GM19468 (cell line): ENCODE data around the gene GALNT13.

ENCODE experiments used
- ATAC-seq: cut with Tn5 transposase; IDR thresholded peaks from one replicate; pipeline ENCODE4 v1.9.1; 2021; ENCODE audit warnings: mild to moderate bottlenecking, moderate library complexity, moderate number of reproducible peaks; ENCODE audit not compliant: unreplicated experiment; ENCODE audit errors: extremely low read depth

Gene GALNT13

DNA sequence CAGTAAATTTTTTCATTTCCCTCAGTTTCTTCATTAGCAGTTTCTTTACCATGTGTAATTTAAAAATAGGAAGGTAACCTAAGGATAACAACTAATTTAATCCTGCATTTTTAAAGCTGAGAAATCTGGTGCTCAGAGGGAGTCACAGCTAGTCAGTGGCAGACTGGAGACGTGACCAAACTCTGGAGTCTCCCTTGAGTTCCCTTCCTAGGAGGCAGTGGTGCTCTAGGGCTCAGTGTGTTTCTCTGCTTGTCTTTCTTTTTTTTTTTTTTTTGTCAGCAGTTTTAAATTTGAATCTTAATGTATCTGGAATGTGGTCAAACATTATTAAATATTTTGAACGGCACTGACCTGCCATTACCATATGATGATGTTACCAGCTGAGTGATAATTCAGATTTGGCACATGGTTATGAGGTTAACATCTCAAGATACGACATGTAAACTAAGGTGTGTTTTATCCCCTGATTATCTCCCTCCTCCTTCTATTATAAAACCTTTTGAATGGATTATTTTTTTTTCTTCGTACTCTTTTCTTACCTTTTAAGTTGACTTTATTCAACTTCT, 226.2 kb downstream of the GALNT13 start:
- no peak for ATAC-seq

DNA sequence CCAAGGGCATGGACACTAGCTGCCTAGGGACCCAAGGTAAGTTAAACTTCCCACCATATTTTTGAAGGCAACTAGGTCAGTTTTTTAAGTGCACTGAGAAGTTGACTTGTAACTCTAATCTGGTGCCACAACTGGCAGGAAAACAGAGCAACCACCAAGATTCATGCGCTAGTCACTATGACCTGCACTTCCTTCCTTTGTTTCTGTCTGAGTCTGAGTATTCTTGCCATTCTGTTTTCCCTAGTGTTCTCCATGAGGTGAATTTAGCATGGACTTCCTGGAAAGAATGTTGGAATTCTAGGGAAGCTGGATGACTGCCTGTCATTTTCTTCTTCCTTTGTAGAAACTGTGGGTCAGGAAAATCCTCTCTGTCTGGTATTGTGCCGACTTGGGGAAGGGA, 249.0 kb downstream of the GALNT13 start:
- no peak for ATAC-seq

DNA sequence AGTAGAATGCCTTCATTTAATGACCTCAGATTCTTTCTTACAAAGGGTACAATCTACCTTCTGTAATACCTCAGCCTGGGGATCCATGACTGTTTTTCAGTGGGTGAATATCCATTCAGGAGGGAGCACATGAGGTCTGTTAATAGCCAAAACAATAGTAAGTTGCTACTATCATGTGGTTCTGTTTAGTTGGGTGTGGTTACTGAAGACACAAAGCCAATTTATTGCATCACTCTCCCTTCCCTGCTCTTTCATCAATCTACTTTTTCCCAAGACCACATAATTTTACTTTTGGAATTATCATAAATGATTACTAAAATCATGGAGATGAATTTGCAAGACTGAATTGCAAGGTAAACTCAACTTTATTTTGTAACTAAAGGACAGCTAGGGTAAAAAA, 254.2 kb downstream of the GALNT13 start:
- no peak for ATAC-seq

DNA sequence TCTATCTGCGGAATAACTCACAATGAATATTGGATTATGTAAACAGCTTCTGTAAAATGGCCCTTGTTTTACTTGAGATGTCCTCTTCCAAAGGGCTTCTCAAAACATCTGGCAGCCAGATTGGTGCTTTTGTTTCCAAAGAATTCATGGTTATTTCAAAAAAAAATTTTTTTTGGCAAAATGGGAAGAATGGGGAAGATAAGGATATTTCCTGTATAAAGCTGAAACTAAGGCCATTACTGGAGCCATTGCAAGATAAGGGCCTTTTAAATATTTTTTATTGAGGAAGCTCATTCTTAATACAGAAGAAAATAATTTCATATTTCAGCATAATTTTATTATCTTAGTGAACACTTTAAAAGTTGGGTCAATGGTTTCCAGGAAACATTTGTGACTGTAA, 259.1 kb downstream of the GALNT13 start:
- no peak for ATAC-seq

DNA sequence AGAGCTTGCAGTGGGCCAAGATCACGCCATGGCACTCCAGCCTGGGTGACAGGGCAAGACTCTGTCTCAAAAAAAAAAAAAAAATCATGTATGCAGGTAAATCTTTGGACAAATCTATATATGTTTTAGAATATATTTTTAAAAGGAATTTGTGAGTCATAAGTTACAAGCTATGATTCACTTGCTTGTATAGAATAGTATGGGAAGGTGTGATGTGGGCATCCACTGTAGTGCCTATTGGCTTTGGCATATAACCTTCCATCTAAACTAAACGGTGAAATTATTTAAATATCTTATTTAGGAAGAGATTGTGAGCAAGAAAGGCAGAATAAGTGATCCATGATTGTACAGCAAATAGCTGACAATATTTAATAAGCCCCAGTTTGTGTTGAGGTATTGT, 261.1 kb downstream of the GALNT13 start:
- ATAC-seq: no peak

DNA sequence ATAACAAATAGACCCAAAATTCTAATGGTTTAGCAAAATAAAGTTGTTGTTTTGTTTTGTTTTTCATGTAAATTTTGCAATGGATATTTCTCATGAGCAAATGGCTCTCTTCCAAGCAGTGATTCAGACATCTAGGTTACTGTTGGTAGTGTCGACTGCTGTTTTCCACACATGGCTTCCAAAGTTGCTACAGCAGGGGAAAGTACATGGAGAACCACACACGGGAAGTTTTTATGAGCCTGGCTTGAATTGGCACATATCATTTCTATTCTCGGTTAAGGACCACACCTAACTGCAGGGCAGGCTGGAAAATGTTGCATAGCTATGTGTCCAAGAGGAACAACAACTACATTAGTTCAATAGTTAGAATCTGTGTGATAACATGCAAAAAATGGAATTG, 262.1 kb downstream of the GALNT13 start:
- ATAC-seq: no peak

DNA sequence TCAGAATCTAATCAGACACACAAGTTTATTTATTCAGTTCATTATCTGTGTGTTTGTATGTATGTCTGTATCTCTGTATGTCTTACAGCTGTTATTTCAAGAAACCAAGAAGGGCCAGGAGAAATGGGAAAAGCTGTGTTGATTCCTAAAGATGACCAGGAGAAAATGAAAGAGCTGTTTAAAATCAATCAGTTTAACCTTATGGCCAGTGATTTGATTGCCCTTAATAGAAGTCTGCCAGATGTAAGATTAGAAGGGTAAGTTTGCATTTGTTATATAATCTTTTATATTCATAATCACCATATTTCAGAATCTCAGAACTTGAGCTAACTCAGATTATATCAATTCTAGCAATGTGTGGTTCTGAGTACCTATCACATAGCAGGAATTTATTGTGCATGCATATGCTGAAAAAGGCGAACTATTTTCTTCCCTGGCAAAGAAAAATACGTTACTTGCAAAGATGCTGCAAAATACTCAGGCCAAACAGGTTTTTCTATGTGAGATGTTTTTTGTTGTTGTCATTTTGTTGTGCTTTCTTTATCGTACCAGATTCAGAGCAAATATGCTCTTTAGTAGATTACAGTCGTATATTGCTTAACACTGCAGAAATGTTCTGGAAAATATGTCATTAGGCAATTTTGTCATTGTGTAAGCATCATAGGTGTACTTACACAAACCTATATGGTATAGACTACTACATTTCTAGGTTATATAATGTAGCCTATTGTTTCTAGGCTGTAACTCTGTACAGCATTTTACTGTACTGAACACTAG, 268.7 kb downstream of the GALNT13 start:
- no peak for ATAC-seq

DNA sequence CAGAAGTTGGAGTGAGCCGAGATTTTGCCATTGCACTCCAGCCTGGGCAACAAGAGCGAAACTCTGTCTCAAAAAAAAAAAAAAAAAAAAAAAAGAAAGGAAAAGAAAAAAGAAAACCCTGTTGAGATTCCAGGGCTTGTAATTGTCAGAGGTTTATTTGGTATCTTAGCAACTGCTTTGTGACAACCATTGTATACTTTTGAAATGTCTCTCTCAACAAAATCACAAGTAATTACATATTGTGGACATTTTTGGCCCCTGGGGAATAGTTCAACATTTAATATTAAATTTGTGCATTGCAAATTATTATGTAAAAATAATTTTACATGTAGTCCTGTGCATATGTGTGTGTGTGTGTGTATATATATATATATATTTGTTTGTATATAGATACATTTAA, 270.8 kb downstream of the GALNT13 start:
- no peak for ATAC-seq

DNA sequence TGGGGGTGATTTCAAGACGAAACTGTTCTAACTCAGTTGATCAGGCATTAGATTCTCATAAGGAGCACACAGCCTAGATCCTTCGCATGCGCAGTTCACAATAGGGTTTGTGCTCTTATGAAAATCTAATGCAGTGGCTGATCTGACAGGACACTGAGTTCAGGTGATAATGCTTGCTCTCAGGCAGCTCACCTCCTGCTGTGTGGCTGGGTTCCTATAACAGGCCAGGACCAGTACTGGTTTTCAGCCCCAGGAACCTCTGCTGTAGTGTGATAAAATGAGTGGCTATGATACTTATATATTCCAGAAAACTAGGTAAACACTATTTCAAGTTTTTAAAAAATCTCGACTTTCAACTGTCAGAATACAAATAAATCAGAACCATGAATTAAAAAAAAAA, 271.4 kb downstream of the GALNT13 start:
- ATAC-seq: no peak

DNA sequence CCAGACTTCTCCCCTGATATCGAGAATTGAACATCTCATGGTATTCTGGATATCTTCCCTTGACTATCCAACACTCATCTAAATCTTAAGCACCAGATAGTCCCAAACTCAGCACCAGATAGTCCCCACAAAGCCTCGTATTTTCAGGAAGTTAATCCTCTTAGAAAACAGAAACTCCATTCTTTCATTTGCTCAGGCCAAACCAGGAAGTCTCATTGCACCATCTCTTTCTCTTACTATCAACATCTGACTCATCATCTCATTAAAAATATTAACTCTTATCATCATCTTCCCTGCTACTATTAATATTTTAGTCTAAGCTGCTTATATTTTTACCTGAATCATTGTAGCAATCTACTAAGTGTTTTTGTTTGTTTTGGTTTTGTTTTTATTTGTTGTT, 286.4 kb downstream of the GALNT13 start:
- no peak for ATAC-seq

DNA sequence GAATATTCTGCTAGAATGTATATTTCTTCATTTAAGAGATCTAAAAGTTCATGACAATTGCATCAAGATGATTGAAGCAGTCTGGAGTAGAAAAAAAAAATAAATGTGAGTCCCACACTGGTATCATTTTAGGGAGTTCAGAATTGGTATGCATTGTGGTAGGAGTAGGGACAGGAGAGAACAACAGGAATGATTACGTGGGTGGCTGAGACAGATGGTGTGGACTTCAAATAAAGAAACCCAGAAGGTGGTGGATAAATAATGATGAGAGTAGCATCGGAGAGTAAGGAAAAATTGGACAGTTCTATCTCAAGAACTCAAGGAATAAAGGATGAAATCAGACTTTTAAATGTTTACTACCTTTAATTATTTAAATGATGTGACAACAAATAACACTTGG, 289.6 kb downstream of the GALNT13 start:
- ATAC-seq: no peak

DNA sequence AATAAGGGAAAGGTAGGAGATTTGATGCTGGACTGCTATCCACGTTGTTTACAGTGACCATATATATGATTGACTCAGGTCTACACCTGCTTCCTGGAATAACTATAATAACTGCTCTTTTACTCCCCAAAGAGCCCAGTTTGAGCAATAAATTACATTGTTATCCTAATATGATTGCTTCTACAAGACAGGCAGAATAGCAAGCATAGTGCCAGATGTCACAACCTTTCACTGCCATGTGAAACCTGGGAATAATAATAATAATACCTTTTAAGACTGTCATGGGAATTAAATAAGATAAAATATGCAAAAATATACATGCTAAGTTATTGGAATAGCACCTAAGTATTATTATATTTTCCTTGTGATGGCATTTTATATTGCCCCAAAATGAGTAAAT, 298.7 kb downstream of the GALNT13 start:
- no peak for ATAC-seq

DNA sequence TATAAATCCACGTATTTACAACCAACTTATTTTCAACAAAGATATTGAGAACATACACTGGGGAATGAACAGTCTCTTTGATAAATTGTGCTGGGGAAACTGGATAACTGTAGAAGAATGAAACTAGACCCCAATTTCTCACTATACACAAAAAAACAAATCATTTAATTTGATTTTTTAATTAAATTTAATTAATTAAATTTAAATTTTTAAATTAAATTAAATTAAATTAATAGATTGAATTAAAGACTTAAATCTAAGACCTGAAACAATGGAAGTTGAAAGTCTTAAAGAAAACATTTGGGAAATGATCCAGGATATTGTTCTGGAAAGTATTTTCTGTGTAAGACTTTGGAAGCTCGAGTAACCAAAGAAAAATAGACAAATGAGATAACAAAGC, 301.4 kb downstream of the GALNT13 start:
- ATAC-seq: no peak

DNA sequence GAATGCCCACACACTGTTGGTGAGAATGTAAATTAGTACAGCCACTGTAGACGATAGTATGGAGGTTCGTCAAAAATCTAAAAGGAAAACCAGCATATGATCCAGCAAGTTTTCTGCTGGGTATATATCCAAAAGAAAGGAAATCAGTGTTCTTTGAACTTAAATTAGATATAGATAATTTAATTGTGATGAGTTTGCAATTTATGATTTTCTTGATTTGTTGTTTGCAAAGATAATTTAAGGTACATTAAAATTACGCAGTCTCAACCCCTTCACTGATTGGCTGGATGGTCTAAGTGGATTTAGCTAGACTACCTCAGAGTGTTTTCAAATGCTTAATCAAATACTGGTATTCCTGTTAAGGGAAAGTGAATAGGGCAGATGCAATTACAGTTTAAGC, 302.2 kb downstream of the GALNT13 start:
- no peak for ATAC-seq

DNA sequence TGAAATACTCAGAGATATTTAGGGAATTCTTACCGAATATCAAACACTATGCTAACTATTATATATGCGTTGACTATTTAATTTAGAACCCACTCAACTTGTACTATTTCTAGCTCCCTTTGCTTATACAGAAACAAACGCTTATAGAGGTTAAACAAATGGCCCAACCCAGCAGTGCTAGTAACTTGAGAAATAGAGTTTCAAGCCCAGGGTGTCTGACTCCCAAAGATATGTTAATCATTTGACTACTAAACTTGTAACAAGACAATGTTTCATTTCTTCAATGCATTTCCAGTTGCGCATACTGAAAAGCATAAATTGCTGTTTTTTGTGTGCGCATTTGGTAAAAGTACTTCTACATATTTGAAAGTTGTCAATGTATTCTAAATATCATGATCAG, 310.3 kb downstream of the GALNT13 start:
- ATAC-seq: no peak

DNA sequence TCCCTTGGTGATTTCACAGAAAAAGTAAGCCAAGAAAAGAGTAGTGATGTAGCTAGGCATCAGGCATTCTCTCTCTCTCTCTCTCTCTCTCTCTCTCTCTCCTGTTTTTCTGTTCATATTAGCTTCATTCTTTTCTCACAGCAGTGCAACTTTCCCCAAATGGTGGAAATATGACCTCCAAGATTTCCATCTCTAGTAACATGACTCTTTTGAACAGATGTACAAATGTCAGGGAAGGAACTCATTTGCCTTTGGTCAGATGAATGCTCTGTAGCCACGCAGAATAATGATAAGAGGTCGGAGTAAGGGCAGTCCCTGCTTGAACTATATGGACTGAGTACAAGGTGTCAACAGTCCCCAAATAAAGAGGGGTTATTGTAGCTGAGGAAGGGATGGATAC, 316.2 kb downstream of the GALNT13 start:
- ATAC-seq: no peak

DNA sequence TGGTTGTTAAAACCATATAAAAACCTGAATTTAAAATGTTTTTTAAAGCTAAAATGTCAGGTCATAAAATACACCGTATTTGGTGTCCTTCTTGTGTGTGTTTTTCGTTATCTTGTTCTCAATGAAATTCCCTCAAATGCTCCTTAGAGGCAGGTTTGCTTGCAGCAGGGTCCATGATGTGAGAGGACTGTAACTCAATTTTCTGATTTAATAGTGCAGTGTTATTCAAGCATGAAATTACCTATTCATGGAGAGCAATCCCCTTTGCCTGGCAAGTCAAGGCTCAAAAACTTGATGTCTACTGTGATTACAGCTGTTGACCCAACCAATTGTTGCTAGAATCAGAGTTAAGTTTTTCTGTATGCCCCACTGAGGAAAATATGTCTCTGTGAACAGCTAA, 318.2 kb downstream of the GALNT13 start:
- ATAC-seq: no peak

DNA sequence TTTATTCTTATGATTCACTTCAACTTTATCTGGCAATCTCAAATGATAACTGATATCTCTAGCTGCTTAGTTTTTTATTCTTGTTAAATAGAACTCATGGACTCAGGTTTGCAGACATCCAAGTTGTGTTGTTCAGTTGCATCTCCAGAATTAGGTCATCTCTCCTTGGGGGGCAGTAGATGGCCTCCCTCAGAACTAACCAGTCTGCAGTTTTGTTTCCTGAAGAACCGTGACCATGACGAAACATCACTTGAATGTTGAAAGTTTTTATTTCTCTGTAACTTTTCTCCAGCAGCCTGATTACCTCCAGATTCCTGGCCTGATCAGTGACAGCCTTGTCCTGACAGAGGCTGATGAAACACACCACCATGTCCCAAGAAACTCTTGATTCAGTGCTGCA, 321.5 kb downstream of the GALNT13 start:
- no peak for ATAC-seq

DNA sequence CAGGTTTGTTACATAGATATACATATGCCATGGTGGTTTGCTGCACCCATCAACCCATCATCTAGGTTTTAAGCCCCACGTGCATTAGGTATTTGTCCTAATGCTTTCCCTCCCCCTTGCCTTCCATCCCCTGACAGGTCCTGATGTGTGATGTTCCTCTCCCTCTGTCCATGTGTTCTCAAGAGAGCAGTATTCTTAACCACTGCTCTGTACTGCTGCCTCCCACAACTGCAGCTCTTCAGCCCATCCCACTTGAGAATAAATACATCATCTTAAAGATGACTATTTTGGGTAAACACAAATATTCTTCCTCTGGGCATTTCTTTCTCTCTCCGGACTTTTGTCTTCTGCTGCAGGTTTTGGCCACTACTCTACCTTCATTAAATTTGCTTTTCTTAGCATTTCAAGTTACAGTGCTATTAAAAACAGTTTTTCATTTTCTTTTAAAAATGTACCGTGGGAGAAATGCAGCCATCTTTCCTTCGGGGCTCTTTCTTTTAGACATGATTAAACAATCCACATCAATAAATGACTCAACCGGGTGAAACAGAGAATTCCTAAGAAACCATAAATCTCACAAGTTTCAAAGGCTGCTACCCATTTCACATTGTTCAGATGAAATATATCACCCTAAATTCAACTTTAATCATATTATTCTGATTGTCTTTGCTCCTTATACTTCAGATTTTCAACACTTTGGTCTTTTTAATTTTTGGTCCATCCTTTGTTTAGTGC, 323.4 kb downstream of the GALNT13 start:
- no peak for ATAC-seq

DNA sequence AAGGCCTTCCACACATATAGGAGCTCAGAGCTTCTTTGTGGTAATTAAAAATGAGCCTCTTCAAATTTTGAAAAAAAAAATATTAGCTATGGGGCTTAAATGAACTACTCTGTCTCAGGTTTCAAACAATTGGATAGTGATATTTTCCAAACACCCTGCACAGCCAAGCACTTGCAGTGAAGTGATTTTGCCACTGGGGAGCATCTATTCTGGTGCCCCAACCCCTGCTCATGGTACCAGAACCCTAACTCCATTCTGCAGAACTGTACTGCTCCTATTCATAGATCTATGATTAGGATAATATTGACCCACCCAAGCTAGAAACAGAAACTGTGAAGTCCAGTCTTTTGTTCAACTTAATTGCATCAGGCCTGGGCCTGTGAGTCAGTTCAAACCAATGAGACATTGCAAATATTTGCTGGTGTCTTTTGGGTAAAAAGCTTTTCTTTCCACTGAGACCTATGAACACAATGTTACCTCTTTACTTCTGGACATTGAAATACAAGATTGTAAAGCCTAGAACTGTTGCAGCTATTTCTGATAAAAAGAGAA, 324.0 kb downstream of the GALNT13 start:
- ATAC-seq: no peak

DNA sequence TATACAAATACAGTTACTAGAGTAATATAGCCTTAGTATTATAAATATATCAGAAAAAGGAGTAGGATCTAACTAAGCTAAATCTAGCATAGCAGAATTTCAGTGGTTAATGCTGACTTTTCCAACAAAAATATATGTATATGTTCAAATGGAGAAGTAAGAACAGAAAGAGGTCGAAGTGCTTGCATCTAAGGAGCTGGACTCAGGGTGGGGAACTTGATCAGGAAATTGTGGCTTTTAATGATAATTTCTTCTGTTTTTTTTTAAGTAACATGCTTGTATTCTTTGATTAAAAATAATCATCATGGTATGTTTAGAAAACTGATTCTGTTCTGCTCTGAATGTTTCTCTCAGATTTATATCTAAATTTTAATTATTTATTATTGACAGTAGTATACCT, 327.1 kb downstream of the GALNT13 start:
- no peak for ATAC-seq
